ENCODE data around the gene ITPRIPL2. TPM values are rescaled to one million over a fixed set of nuclear protein-coding genes. Genes with fewer than 3 reads are reported as not detected.

ITPRIPL2 gene
- 24.9 TPM for polyA plus RNA-seq (ENCODE audit: insufficient read length)

DNA sequence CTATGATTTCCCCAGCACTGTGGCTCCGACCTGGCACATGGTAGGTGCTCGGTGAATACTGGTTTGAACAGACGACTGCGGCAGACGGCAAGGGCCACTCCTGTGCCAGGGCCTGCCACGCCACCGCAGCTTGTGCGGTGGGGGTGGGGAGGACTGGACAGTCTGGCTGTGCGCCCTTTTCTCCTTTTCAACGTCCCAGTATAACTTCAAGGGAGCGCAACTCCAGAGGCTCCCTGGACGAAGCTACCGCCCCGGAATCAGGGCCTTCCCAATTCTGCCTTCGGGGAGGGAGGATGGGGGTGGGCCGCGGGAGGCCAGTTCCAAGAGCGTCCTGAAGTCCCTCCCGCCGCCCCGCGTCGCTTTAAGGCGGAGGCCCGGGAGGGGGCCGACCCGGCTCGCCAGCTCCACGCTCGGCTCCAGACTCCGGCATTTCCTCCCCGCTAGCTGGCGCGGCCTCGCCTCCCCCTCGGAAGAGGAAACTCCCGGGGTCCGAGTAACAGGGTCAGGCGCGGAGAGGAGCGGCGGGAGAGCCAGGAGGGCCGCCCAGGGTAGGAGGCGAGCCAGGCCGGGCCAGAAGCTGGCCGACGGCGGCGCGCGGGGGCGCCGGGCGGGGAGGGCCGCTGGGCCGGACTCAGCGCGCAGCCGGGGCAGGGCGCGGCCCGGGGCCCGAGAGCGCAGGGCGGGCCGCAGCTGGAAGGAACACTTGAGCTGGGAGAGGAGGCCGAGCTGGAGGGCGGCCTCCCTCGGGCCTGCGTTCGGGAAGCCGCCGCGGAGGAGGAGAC lies at the start of gene ITPRIPL2:
Gene ITPRIPL2 (plus strand): TSS at position 388 of the 782 bp plus-strand sequence. CDS start 498 bp downstream, outside the sequence.
- DNase-seq: peak; percentile 92

DNA sequence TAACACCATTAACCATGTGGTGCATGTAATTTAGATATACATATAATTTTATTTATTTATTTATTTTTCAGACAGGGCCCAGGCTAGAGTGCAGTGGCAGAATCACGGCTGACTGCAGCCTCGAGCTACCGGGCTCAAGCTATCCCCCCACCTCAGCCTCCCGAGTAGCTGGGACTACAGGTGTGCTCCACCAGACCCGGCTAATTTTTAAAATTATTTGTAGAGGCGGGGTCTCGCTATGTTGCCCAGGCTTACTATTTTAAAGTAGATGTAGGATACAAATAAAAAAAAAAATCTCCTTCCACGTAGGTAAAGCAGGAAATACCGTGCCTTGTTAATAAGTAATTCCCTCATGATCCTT lies 46.8 kb upstream of the ITPRIPL2 start:
- no peak for DNase-seq

DNA sequence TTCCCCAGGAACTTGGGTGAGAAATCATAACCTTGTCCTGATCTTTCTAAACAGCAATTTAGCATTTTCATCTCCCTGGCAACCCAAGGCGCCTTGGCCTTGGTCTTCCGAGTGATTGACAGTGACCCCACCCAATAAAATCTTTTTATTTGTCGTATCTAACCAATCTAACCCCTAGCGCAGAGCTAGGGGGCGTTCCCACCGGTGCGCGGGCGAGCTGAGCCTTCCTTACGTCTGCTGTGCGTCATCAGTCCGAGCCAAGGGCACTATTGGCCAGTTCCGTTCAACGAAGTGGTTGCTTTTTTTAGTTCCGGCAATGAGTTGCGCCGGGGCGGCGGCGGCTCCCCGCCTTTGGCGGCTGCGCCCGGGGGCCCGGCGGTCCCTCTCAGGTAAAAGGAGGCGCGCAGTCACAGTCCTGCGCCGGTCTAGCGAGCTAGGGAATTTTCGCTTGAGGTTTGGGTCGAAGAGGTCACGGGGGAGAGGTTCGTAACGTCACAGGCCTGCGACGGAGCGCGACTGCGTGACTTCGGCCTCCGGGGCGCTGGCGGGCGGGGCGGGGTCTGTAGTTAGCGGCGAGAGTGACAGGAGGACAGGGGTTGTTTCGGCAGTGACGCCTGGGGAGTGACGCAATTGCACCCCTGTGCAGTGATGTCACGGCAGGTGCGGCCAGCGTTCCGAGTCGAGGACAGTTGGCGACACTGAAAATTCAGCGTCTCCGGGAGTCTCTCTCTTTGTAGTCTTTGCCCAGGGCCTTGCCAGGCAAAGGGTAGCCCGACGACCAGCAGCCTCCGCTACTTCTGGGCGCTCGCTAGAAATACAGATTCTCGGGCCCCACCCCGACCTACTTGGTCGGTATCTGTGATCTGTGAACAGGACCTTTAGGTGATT lies 46.2 kb upstream of the ITPRIPL2 start, which contains the start of gene COQ7:
Gene COQ7 (plus strand): TSS at position 266 of the 888 bp plus-strand sequence. CDS start 51 bp downstream, at position 317.
- peak; percentile 100 for DNase-seq

DNA sequence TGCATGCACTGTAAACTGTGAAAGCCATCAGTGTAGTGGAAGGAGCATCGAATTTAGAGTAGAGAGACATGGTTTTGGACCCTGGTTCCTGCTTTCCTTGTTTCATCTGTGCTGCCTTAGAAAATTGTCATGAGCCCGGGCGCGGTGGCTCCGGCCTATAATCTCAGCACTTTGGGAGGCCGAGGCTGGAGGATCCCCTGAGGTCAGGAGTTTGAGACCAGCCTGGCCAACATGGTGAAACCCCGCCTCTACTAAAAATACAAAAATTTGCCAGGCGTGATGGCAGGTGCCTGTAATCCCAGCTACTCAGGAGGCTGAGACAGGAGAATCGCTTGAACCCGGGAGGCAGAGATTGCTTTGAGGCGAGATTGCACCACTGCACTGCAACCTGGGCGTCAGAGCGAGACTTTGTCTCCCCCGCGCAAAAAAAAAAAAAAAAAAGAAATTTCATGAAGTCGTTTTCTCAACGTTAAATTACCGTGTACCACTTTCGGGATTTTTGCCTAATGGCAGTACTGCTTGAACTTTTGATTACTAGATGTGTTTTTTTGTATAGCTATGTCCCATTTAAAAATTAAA lies 45.4 kb upstream of the ITPRIPL2 start:
- DNase-seq: no peak

DNA sequence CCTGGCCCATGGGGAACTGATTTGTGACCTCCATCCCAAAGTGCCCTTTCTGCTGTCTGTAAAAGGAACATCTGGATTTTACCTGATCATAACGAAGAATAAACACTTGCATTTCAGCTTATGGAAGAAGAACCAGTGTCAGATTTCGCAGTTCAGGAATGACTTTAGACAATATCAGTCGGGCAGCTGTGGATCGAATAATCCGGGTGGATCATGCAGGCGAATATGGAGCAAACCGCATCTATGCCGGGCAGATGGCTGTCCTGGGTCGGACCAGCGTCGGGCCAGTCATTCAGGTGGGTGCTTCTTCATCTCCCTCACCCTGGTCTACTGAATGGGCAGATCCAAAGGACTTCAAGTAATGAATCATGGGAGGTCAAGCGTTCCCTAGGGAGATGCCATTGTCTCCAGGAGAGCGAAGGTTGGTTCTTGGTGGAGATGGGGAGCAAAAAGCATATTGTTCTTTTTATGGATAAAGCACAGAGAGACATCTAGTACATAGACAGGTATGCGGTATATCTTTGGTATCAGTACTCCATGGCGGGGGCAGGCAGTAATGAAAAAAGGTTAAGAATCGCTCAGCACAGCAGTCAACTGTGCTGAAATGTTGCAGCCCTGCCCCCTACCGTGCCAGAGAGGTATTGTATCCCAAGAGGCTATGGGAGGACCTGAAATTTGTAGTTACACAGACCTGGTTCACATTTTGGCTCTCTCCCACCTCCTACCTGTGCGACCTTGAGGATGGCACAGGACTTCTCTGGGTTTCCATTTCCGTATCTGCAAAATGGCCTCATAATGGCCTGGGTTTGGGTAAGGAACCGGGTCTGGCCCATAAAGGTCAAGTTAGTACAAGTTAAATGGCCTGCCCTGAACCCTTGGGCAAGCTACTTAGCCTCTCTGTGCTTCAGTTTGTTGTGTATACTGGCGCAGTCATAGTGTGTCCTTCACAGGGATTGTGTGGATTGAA lies 41.7 kb upstream of the ITPRIPL2 start:
- DNase-seq: no peak

DNA sequence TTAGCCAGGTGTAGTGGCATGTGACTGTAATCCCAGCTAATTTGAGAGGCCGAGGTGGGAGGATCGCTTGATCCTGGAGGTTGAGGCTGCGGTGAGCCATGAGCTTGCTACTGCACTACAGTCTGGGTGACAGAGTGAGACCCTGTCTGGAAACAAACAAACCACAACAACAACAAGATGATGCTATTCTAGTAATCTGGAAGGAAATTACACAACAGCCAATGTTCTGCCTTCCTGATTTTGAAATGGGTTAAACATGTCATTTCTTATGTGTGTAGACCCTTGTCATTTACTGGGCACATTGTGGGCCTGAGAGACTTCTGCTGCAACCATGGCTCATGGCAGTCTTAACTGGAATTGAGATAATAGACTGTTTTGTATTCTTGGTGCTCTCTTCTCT lies 40.4 kb upstream of the ITPRIPL2 start:
- no peak for DNase-seq

DNA sequence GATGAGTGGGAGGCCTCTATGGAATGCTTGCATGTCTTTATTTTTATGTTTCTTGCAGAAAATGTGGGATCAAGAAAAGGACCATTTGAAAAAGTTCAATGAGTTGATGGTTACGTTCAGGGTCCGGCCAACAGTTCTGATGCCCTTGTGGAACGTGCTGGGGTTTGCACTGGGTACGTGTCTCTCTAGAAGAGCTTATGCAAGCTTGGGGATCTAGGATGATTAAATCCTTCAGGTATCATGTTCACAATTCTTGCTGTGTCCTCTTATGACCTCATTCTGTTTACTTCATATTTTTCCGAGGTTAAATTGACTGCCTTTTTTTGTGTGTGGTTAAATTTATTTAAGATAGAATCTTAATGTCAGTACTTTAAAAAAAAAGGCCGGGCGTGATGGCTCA lies 39.9 kb upstream of the ITPRIPL2 start:
- no peak for DNase-seq

DNA sequence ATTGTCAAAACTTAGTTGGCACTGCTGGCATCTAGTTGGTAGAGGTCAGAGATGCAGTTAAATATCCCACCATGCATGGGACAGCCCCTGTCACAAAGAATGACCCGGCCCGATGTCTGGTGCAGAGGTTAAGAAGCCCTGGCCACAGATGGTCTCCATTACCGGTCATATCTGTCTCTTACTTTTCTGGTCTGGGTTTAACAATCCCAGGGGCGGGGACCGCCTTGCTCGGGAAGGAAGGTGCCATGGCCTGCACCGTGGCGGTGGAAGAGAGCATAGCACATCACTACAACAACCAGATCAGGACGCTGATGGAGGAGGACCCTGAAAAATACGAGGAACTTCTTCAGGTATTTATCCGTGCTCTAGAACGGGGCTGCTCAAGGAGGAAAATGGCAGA lies 38.3 kb upstream of the ITPRIPL2 start:
- no peak for DNase-seq

DNA sequence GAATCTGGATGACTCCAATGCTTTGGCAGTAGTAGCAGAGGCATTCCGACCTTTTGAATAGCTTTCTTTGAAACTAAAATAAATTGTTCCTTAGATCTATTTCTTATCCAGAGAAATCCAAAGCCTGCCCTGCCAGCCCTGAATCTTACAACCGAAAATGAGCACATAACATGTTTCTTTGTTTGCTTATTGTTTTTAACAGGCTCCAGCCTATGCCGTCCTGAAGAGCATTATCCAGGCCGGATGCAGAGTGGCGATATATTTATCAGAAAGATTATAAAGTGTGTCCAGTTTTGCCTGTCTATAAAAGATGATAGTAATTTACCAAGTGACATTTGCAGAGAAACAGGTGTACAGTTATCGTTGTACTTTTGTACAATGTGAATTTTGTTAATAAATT lies 35.9 kb upstream of the ITPRIPL2 start:
- no peak for DNase-seq

DNA sequence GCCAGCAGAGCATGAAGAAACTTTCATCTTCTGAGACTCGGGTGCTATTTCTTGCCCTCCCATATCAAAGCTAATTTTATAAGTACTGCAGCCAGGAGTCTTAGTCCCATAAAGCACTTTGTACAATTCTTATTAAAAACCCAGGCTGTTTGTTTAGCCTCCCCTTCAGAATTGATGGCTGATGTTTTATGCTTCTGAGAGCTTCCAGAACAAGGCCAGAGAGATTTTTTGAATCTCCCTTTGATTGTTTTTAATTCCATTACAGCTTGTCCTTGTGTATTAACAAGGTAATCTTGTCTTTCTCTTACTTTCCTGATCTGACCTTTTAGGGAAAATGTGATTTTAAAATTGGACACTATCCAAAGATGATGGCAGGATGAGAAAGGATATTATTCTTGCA lies 30.1 kb upstream of the ITPRIPL2 start:
- DNase-seq: no peak

DNA sequence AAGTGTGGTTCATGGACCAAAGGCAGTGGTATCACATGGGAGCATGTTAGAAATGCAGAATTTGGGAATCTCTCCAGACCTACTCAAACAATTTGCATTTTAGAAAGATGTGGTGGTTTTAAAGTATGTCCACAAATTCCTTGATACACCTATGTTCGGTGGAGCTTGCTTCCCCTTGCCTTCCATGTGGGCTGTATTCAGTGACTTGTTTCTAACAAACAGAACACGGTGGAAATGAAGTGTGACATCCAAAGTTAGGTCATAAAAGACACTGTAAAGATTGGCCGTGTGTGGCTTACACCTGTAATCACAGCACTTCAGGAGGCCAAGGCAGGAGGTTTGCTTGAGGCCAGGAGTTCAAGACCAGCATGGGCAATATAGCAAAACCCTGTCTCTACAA lies 29.6 kb upstream of the ITPRIPL2 start:
- no peak for DNase-seq

DNA sequence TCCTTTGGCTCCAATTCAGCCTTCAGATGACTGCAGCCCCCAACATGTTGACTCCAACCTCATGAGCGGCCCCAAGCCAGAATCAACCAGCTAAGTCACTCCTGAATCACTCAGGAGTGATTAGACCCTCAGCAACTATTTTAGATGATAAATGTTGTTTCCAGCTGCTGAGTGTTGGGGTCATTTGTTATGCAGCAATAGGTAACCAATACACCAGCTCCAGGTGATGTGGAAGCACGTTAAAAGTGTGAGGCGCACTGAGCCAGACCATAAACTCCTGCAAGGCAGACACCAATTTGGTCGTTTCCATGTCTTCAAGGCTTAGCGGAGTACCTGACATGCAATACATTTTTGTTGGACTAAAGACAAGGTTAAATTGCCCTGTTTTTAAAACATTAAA lies 28.9 kb upstream of the ITPRIPL2 start:
- no peak for DNase-seq

DNA sequence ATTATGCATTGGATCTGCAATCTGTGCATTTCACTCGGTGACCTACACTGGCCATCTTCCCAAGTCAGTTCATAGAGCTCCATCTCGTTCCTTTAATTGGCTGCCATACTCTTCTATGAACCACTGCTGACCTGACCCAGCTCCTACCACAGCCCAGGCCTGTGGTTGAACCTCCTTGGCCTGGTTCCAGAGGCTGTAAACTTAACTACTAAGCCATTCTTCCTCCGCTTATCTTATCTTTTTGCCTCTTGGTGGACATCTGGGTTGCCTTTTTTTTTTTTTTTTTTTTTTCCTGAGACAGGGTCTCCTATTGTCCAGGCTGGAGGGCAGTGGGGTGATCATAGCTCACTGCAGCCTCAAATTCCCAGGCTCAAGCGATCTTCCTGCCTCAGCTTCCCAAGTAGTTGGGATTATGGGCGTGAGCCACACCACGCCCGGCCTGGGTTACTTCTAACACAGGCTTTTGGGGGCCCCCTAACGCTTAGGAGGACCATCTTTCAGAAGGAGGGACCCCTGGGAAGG lies 28.0 kb upstream of the ITPRIPL2 start:
- DNase-seq: no peak

DNA sequence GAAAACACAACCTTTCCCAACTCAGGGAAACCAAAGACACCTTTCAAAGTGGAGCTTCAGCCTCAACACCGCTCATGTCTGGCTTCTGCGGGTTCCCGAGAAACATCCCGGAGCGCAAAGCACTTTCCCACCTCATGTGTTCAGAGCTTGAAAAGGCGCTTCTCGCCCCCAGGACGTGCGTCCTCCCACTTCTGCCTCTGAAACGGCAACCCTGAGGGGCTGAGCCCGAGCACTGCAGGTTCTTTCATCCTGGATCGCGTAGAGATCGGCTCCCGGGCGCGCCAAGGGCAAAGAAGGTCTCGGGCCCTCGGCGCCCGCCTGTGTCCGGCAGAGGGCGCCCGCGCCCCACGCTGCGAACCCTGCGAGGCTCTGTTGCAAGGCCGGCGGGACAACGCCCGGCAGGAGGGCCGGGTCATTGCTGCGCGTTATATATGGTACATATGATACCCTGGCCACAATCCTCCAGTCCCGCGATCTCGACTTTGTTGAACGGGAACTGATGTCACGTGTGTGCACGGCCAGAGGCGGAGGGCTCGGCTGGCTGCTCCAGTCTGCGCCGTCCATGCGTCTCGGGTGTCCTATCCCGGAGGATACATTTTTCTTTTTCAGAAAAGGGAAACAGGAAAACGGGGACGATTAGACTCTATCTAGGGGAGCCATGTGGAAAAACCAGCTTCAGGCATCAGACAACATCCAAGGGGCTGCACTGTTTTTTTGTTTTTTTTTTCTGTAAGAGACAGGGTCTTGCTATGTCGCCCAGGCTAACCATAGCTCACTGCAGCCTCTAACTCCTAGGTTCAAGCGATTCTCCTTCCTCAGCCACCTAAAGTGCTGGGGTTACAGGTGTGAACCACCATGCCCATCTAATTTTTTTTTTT lies 27.2 kb upstream of the ITPRIPL2 start:
- DNase-seq: peak; percentile 92

DNA sequence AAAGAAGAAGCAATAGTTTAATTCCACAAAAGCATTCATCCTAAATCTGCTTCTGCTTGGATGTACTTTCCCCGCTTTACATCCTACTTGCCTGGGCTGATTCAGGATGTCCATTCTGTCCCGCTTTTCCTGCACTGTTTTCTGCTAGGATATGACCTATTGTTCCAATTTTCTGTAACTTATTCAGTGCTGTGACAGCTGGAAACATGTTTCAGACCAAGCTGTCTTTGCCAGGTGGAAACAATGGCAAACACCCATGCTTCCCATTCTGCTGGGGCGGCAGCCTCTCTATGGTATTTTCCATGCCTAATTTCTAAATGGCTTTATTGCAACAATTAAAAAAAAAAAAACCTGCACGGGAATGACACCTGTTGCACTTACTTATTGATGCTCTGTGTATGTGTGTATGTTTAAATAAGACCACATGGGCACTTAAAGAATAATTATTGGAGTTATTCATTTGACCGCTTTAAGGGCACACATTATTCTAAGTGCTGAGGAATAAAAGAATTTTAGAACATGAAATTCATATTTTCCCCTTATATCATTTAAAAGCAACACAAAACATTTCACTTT lies 25.3 kb upstream of the ITPRIPL2 start:
- DNase-seq: no peak

DNA sequence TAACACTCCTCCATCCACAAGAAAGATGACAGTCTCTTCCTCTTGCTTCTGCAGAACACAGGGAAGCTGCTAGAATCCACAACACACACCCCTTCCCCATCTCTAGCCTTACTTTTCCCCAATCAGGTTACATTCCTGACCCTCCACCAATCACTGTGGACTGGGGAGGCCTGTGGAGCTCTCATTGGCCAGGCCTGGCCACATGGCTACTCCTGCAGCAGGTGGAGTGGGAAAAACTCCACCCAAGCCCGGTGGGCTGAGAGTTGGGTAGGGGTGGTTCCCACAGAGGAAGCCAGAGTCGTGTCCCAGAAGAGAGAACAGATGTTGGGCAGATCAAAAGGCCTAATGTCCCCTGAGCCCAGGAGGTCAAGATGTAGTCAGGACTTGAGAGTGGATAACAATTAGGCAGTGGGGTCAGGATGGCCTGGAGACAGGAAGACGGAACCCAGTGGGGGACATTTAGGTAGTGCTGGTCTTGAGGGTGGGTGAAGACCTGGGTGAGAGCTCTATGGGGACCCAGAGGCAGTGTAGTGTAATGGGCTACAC lies 24.3 kb upstream of the ITPRIPL2 start:
- DNase-seq: no peak

DNA sequence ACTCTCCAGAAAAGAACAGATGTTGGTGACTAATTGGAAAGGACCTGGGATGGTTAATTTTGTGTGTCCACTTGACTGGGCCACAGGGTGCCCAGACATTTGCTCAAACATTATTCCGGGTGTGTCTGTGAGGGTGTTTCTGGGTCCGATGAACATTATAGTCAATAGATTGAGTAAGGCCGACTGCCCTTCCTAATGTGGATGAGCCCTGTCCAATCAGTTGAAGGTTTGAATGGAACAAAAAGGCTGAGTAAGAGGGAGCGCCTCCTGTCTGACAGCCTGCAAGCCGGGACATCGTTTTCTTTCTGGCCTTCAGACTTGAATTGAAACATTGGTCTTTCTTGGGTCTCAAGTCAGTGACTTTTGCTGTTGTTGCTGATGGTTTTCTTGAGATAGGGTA lies 22.8 kb upstream of the ITPRIPL2 start:
- no peak for DNase-seq

DNA sequence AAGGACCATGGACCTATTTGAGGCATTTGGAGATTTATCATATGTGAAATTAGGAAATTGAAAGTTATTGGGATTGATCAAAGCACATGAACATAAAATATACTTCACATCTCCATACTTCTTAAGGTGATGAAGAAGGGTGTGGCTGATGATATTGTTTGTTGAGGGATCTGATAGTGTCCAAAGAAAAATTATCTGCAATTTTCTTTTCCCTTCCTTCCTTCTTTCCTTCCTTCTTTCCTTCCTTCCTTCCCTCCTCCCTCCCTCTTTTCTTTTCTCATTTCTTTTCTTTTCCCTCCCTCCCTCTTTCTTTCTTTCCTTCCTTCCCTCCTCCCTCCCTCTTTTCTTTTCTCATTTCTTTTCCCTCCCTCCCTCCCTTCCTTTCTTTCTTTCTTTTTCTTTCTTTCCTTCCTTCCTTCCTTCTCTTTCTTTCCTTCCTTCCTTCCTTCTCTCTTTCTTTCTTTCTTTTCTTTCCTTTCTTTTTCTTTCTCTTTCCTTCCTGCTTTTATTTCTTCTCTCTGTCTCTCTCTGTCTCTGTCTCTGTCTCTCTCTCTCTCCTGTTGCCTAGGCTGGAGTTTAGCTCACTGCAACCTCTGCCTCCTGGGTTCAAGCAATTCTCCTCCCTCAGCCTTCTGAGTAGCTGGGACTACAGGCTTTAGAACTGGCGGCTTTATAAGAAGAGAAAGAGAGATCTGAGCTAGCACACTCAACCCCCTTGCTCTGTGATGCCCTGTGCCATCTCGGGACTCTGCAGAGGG lies 20.9 kb upstream of the ITPRIPL2 start:
- no peak for DNase-seq

All from hindlimb muscle (tissue), 1 donor.